IMR-90 (cell line): ENCODE results near the gene SIRT7. TPM values are rescaled to one million over a fixed set of nuclear protein-coding genes. Genes with fewer than 3 reads are reported as not detected.

Experiments
- ATAC-seq: fragments of 200-7000 bp; cut with Tn5 transposase; 2 replicates; pipeline ENCODE4 v1.9.1; 2020; ENCODE audit warnings: low read depth, mild to moderate bottlenecking, moderate library complexity
- BruUV-seq: library from RNA; stranded (reverse); fragments of 400-500 nt; replicated peaks from 2 replicates; lab custom pipeline; 2021; lab: Mats Ljungman, UMichigan
- CTCF ChIA-PET: fragments of 300-600 bp; formaldehyde crosslinking; extraction: SDS; loops from one replicate; lab custom pipeline; 2021; ENCODE audit warnings: antibody characterized with exemption; lab: Yijun Ruan, JAX
- POLR2A ChIA-PET: fragments of 300-600 bp; sonication (Branson Sonifier 250); formaldehyde crosslinking; loops from one replicate; lab custom pipeline; 2022; ENCODE audit warnings: antibody characterized with exemption; ENCODE audit not compliant: unreplicated experiment; lab: Charles Lee
- DNase-seq: peaks from one replicate; pipeline ENCODE4 v3.0.0; 2013
- H2AFZ ChIP-seq: replicated peaks from 2 replicates; pipeline ENCODE3; 2013; ENCODE audit warnings: low read length, mild to moderate bottlenecking; ENCODE audit not compliant: poor library complexity
- H2AK5ac ChIP-seq: 2 replicates; pipeline ENCODE4 v1.6.1; 2013; ENCODE audit warnings: low read depth, low read length, inconsistent platforms
- H2AK9ac ChIP-seq: replicated peaks from 2 replicates; pipeline ENCODE3; 2013; ENCODE audit warnings: mild to moderate bottlenecking, low read depth, low read length, moderate library complexity; ENCODE audit not compliant: poor library complexity
- H2BK120ac ChIP-seq: 2 replicates; pipeline ENCODE4 v1.6.1; 2013; ENCODE audit warnings: low read depth, low read length, inconsistent platforms
- H2BK15ac ChIP-seq: 3 replicates; pipeline ENCODE4 v1.6.1; 2013; ENCODE audit warnings: low read depth, low read length, inconsistent platforms
- H2BK20ac ChIP-seq: 2 replicates; pipeline ENCODE4 v1.6.1; 2013; ENCODE audit warnings: low read depth, mild to moderate bottlenecking, inconsistent platforms, low read length, moderate library complexity
- H2BK5ac ChIP-seq: 2 replicates; pipeline ENCODE4 v1.6.1; 2013; ENCODE audit warnings: mild to moderate bottlenecking, low read depth, low read length, inconsistent platforms; ENCODE audit not compliant: poor library complexity, severe bottlenecking
- H3K14ac ChIP-seq: replicated peaks from 2 replicates; pipeline ENCODE4 v1.6.1; 2013; ENCODE audit warnings: low read depth, low read length, inconsistent platforms
- H3K18ac ChIP-seq: 2 replicates; pipeline ENCODE4 v1.6.1; 2013; ENCODE audit warnings: low read depth, low read length, control low read depth
- H3K23ac ChIP-seq: 2 replicates; pipeline ENCODE4 v1.6.1; 2013; ENCODE audit warnings: low read depth, low read length, inconsistent platforms
- H3K27ac ChIP-seq: 2 replicates; pipeline ENCODE4 v1.5.1; 2013; ENCODE audit warnings: mild to moderate bottlenecking, control low read depth, low read length; ENCODE audit not compliant: insufficient read depth
- H3K27me3 ChIP-seq: 2 replicates; pipeline ENCODE4 v1.6.1; 2013; ENCODE audit warnings: low read length; ENCODE audit not compliant: control insufficient read depth, insufficient read depth
- H3K36me3 ChIP-seq: 2 replicates; pipeline ENCODE4 v1.6.1; 2013; ENCODE audit warnings: low read length, mixed read lengths; ENCODE audit not compliant: control insufficient read depth, insufficient read depth
- H3K4ac ChIP-seq: 2 replicates; pipeline ENCODE4 v1.6.1; 2013; ENCODE audit warnings: low read depth, low read length, inconsistent platforms
- H3K4me1 ChIP-seq: 2 replicates; pipeline ENCODE4 v1.6.1; 2013; ENCODE audit warnings: low read length, mixed read lengths; ENCODE audit not compliant: control insufficient read depth, insufficient read depth
- H3K4me2 ChIP-seq: 2 replicates; pipeline ENCODE4 v1.6.1; 2013; ENCODE audit warnings: low read depth, mild to moderate bottlenecking, control low read depth, low read length, moderate library complexity
- H3K4me3 ChIP-seq: 2 replicates; pipeline ENCODE4 v1.5.1; 2013; ENCODE audit warnings: low read depth, mild to moderate bottlenecking, control low read depth, low read length, moderate library complexity; ENCODE audit not compliant: insufficient read depth
- H3K56ac ChIP-seq: 2 replicates; pipeline ENCODE4 v1.6.1; 2013; ENCODE audit warnings: low read length, inconsistent platforms; ENCODE audit not compliant: insufficient read depth; ENCODE audit errors: extremely low read depth
- H3K79me1 ChIP-seq, 2 experiments: 2 replicates each; pipeline ENCODE4 v1.6.1; 2013; ENCODE audit warnings: low read length in 2 of 2, inconsistent platforms in 1 of 2, low read depth in 1 of 2
- H3K9ac ChIP-seq: 2 replicates; pipeline ENCODE4 v1.6.1; 2013; ENCODE audit warnings: low read depth, low read length, control low read depth
- H3K9me1 ChIP-seq: 2 replicates; pipeline ENCODE4 v1.6.1; 2013; ENCODE audit warnings: low read length, inconsistent platforms; ENCODE audit not compliant: insufficient read depth
- H3K9me3 ChIP-seq: 2 replicates; pipeline ENCODE4 v1.6.1; 2013; ENCODE audit warnings: low read length; ENCODE audit not compliant: control insufficient read depth, insufficient read depth
- H4K20me1 ChIP-seq: 2 replicates; pipeline ENCODE4 v1.6.1; 2013; ENCODE audit warnings: low read length, inconsistent platforms; ENCODE audit not compliant: insufficient read depth
- H4K5ac ChIP-seq: 2 replicates; pipeline ENCODE4 v1.6.1; 2013; ENCODE audit warnings: mild to moderate bottlenecking, low read depth, low read length, control low read depth
- H4K8ac ChIP-seq, 2 experiments: 2 replicates each; pipeline ENCODE4 v1.6.1; 2013; ENCODE audit warnings: low read depth in 2 of 2, low read length in 2 of 2, control low read depth in 1 of 2, inconsistent platforms in 1 of 2
- H4K91ac ChIP-seq: 2 replicates; pipeline ENCODE4 v1.6.1; 2013; ENCODE audit warnings: low read depth, low read length, inconsistent platforms; ENCODE audit not compliant: insufficient read depth
- BHLHE40 ChIP-seq: fragments of 150-350 bp; IDR thresholded peaks from 2 replicates; pipeline ENCODE4 v1.6.1; 2016; ENCODE audit warnings: mild to moderate bottlenecking, low read depth, low read length
- CEBPB ChIP-seq: IDR thresholded peaks from 2 replicates; pipeline ENCODE4 v1.6.1; 2012; ENCODE audit warnings: low read depth, low read length, improper control_type of control experiment
- CHD1 ChIP-seq: IDR thresholded peaks from 2 replicates; pipeline ENCODE4 v1.6.1; 2012; ENCODE audit warnings: low read depth, low read length, improper control_type of control experiment
- CTCF ChIP-seq: conservative IDR thresholded peaks from 2 replicates; pipeline ENCODE4 v1.5.1; 2012; ENCODE audit warnings: mild to moderate bottlenecking, low read depth, low read length, improper control_type of control experiment
- ELK1 ChIP-seq: fragments of 150-350 bp; IDR thresholded peaks from 2 replicates; pipeline ENCODE4 v1.6.1; 2016; ENCODE audit warnings: low read depth, mild to moderate bottlenecking, low read length, moderate library complexity, borderline replicate concordance
- FOS ChIP-seq: fragments of 150-350 bp; IDR thresholded peaks from 2 replicates; pipeline ENCODE4 v1.6.1; 2016; ENCODE audit warnings: low read depth, low read length
- MAFK ChIP-seq: IDR thresholded peaks from 2 replicates; pipeline ENCODE4 v1.6.1; 2012; ENCODE audit warnings: low read depth, low read length, improper control_type of control experiment
- MAZ ChIP-seq: IDR thresholded peaks from 2 replicates; pipeline ENCODE4 v1.6.1; 2012; ENCODE audit warnings: low read depth, mild to moderate bottlenecking, low read length, improper control_type of control experiment, moderate library complexity, borderline replicate concordance
- MXI1 ChIP-seq: IDR thresholded peaks from 2 replicates; pipeline ENCODE4 v1.6.1; 2012; ENCODE audit warnings: low read depth, mild to moderate bottlenecking, low read length, moderate library complexity, borderline replicate concordance
- NFE2L2 ChIP-seq: fragments of 150-350 bp; IDR thresholded peaks from 2 replicates; pipeline ENCODE4 v1.6.1; 2016; ENCODE audit warnings: low read depth, mild to moderate bottlenecking, low read length
- POLR2A ChIP-seq: IDR thresholded peaks from 2 replicates; pipeline ENCODE4 v1.6.1; 2012; ENCODE audit warnings: mild to moderate bottlenecking, low read depth, low read length
- RAD21 ChIP-seq: IDR thresholded peaks from 2 replicates; pipeline ENCODE4 v1.6.1; 2012; ENCODE audit warnings: low read length, improper control_type of control experiment
- RCOR1 ChIP-seq: IDR thresholded peaks from 2 replicates; pipeline ENCODE4 v1.6.1; 2012; ENCODE audit warnings: mild to moderate bottlenecking, low read length, improper control_type of control experiment; ENCODE audit not compliant: insufficient replicate concordance
- RFX5 ChIP-seq: IDR thresholded peaks from 2 replicates; pipeline ENCODE4 v1.8.0; 2012; ENCODE audit warnings: low read depth, mild to moderate bottlenecking, low read length, moderate library complexity
- SMC3 ChIP-seq: fragments of 150-350 bp; IDR thresholded peaks from 2 replicates; pipeline ENCODE4 v1.6.1; 2016; ENCODE audit warnings: low read depth, mild to moderate bottlenecking, antibody characterized with exemption, low read length, moderate library complexity
- USF2 ChIP-seq: fragments of 150-350 bp; IDR thresholded peaks from 2 replicates; pipeline ENCODE4 v1.6.1; 2017; ENCODE audit warnings: mild to moderate bottlenecking, antibody characterized with exemption, low read length, low read depth
- WGBS, 2 experiments: methylation state at CpG; one replicate each; pipeline versions ENCODE4 v1.1.5 to v1.1.7; 2013; ENCODE audit warnings: missing lambda C conversion rate in 2 of 2; ENCODE audit not compliant: insufficient read length in 1 of 2; ENCODE audit errors: extremely low coverage in 2 of 2; 5-methylcytosine and 5-hydroxymethylcytosine counted together
- dilution Hi-C: fragments of 300-500 bp; cut with HindIII; formaldehyde crosslinking; loops from one replicate; pipeline ENCODE4 v1.14.3; 2018; ENCODE audit warnings: low sequenced_read_pairs; ENCODE audit not compliant: unreplicated experiment
- in situ Hi-C: fragments of 300-500 bp; cut with MboI; formaldehyde crosslinking; loops from 3 replicates; pipeline ENCODE4 v1.14.3; 2019; ENCODE audit warnings: low sequenced_read_pairs, inconsistent platforms, mixed read lengths
- intact Hi-C: fragments of 100-400 bp; cut with micrococcal nuclease; formaldehyde crosslinking; loops from 2 replicates; pipeline ENCODE4 v1.10.0; 2022
- polyA plus RNA-seq, 3 experiments: library from polyadenylated mRNA; depleted of rRNA; stranded (reverse); fragments of >200 nt; gene quantifications; 2 replicates each; pipeline ENCODE4 v1.2.3, GENCODE V29; 2012; ENCODE audit warnings: low replicate concordance in 1 of 3
- total RNA-seq: library from RNA; depleted of rRNA; stranded (reverse); fragments of >200 nt; gene quantifications from 2 replicates; pipeline ENCODE4 v1.2.3, GENCODE V29; 2012

The SIRT7 gene
- total and polyA plus RNA-seq, 2 of the 4 experiments (the other 2 are of a cell fraction) = 14.5 to 19.8 TPM

GRCh38 chr17:81921537-81921862 lies 3.5 kb upstream of the SIRT7 start:
- in situ Hi-C loops (no loop called here), intact Hi-C loops (no loop called here), dilution Hi-C loops (no loop called here)
- no peak overlapping the region for H3K18ac ChIP-seq
- no peak for DNase-seq
- H2AFZ ChIP-seq = no peak overlapping the region
- no peak overlapping the region for H2BK20ac ChIP-seq
- H3K36me3 ChIP-seq = peaks cover 32% of the 10 kb centered on the region
- no peak overlapping the region for H4K5ac ChIP-seq
- ATAC-seq = no peak
- H4K20me1 ChIP-seq = peaks cover 87% of the 10 kb centered on the region
- peaks cover 26% of the 10 kb centered on the region for H3K9me1 ChIP-seq
- peaks cover 40% of the 10 kb centered on the region for H3K4me1 ChIP-seq
- no peaks in the 10 kb centered on the region for H3K27me3 ChIP-seq
- no peak overlapping the region for H3K4me3 ChIP-seq
- no peak overlapping the region for H2BK15ac ChIP-seq
- POLR2A ChIA-PET = no interaction called here
- H3K4me2 ChIP-seq = no peak overlapping the region; the same call in 1 of the 2 replicates
- H2AK9ac ChIP-seq = no peak overlapping the region
- no peak overlapping the region for H4K91ac ChIP-seq
- no peak overlapping the region for H3K56ac ChIP-seq
- no peak overlapping the region for H4K8ac ChIP-seq
- CTCF ChIA-PET = no interaction called here
- no peak overlapping the region for H3K9ac ChIP-seq
- no peak overlapping the region for H3K27ac ChIP-seq
- H3K23ac ChIP-seq = no peak overlapping the region
- no peak overlapping the region for H3K14ac ChIP-seq
- TF ChIP-seq CEBPB = no peak
- no peak for TF ChIP-seq BHLHE40
- no peak for TF ChIP-seq NFE2L2
- TF ChIP-seq MAZ = no peak
- TF ChIP-seq POLR2A = no peak
- no peak for TF ChIP-seq CHD1
- TF ChIP-seq RFX5 = no peak
- TF ChIP-seq MAFK = no peak
- TF ChIP-seq MXI1 = no peak
- no peak for TF ChIP-seq FOS
- TF ChIP-seq ELK1 = no peak
- TF ChIP-seq SMC3 = no peak
- no peak for TF ChIP-seq CTCF
- TF ChIP-seq RCOR1 = no peak
- no peak for TF ChIP-seq USF2
- no peak for TF ChIP-seq RAD21
- no peak overlapping the region for H2BK120ac ChIP-seq
- no peak overlapping the region for H2BK5ac ChIP-seq
- no peaks in the 10 kb centered on the region for H3K9me3 ChIP-seq
- WGBS, 2 experiments = no CpG with 5 or more reads among the region's 3 CpGs
- H3K79me1 ChIP-seq = peaks cover 17 to 82% of the 10 kb centered on the region in 2 experiments
- no peak overlapping the region for H2AK5ac ChIP-seq
- H3K4ac ChIP-seq = no peak overlapping the region
- no TSS peak for BruUV-seq
